Trophoblast cell (in vitro differentiated cells and primary cell): ENCODE data around the gene CNIH3.

Source experiments
- DNase-seq, 2 donors: peaks; one replicate each; pipeline ENCODE4 v3.0.0-alpha.2; 2016
- H2AFZ ChIP-seq: 2 replicates; pipeline ENCODE4 v1.6.1; 2013; ENCODE audit warnings: low read length, moderate library complexity, mild to moderate bottlenecking; ENCODE audit not compliant: insufficient read depth, poor library complexity
- H2AK5ac ChIP-seq: 2 replicates; pipeline ENCODE4 v1.6.1; 2013; ENCODE audit warnings: mild to moderate bottlenecking, low read length
- H2BK120ac ChIP-seq: 2 replicates; pipeline ENCODE4 v1.6.1; 2013; ENCODE audit warnings: low read length, mild to moderate bottlenecking, moderate library complexity; ENCODE audit not compliant: insufficient read depth, poor library complexity
- H2BK12ac ChIP-seq: 2 replicates; pipeline ENCODE4 v1.6.1; 2013; ENCODE audit warnings: mild to moderate bottlenecking, low read length, moderate library complexity
- H2BK5ac ChIP-seq: 2 replicates; pipeline ENCODE4 v1.6.1; 2013; ENCODE audit warnings: low read length, low read depth, moderate library complexity, mild to moderate bottlenecking; ENCODE audit not compliant: poor library complexity
- H3K14ac ChIP-seq: 2 replicates; pipeline ENCODE4 v1.6.1; 2013; ENCODE audit warnings: mild to moderate bottlenecking, low read length
- H3K18ac ChIP-seq: 2 replicates; pipeline ENCODE4 v1.6.1; 2013; ENCODE audit warnings: mild to moderate bottlenecking, low read length
- H3K23ac ChIP-seq: 2 replicates; pipeline ENCODE4 v1.6.1; 2013; ENCODE audit warnings: low read length
- H3K27ac ChIP-seq: 2 replicates; pipeline ENCODE4 v1.5.1; 2013; ENCODE audit warnings: low read depth, mild to moderate bottlenecking, inconsistent platforms, low read length, moderate library complexity
- H3K27me3 ChIP-seq: 2 replicates; pipeline ENCODE4 v1.6.1; 2013; ENCODE audit warnings: inconsistent platforms, mild to moderate bottlenecking, low read length, moderate library complexity; ENCODE audit not compliant: insufficient read depth
- H3K36me3 ChIP-seq, 2 experiments: 1 replicate in 1 of 2; 2 replicates in 1 of 2; pipeline ENCODE4 v1.6.1; 2013; ENCODE audit warnings: low read length in 2 of 2, mild to moderate bottlenecking in 2 of 2, moderate library complexity in 1 of 2; ENCODE audit not compliant: insufficient read depth in 2 of 2, control insufficient read depth in 1 of 2
- H3K4ac ChIP-seq: 2 replicates; pipeline ENCODE4 v1.6.1; 2013; ENCODE audit warnings: low read depth, mild to moderate bottlenecking, low read length, moderate library complexity
- H3K4me1 ChIP-seq, 2 experiments: 1 replicate in 1 of 2; 2 replicates in 1 of 2; pipeline ENCODE4 v1.6.1; 2013; ENCODE audit warnings: low read length in 2 of 2, mild to moderate bottlenecking in 2 of 2, moderate library complexity in 1 of 2; ENCODE audit not compliant: insufficient read depth in 2 of 2, control insufficient read depth in 1 of 2
- H3K4me2 ChIP-seq: 2 replicates; pipeline ENCODE4 v1.6.1; 2013; ENCODE audit warnings: inconsistent platforms, mild to moderate bottlenecking, low read length, moderate library complexity
- H3K4me3 ChIP-seq: 2 replicates; pipeline ENCODE4 v1.5.1; 2013; ENCODE audit warnings: mild to moderate bottlenecking, low read depth, low read length, inconsistent platforms
- H3K79me1 ChIP-seq: one replicate; pipeline ENCODE4 v1.6.1; 2013; ENCODE audit warnings: low read length
- H3K79me2 ChIP-seq: 2 replicates; pipeline ENCODE4 v1.6.1; 2013; ENCODE audit warnings: low read length, mild to moderate bottlenecking; ENCODE audit not compliant: control insufficient read depth, insufficient read depth, poor library complexity
- H3K9ac ChIP-seq: 2 replicates; pipeline ENCODE4 v1.6.1; 2013; ENCODE audit warnings: mild to moderate bottlenecking, low read length
- H3K9me3 ChIP-seq: 2 replicates; pipeline ENCODE4 v1.6.1; 2013; ENCODE audit warnings: low read depth, mild to moderate bottlenecking, control low read depth, inconsistent platforms, low read length; ENCODE audit not compliant: insufficient read depth
- H4K12ac ChIP-seq: 2 replicates; pipeline ENCODE4 v1.6.1; 2013; ENCODE audit warnings: low read depth, mild to moderate bottlenecking, low read length, moderate library complexity
- H4K8ac ChIP-seq: 2 replicates; pipeline ENCODE4 v1.6.1; 2013; ENCODE audit warnings: low read depth, mild to moderate bottlenecking, low read length, moderate library complexity
- H4K91ac ChIP-seq: one replicate; pipeline ENCODE4 v1.6.1; 2013; ENCODE audit warnings: low read depth, mild to moderate bottlenecking, low read length, moderate library complexity
- WGBS: extraction: QIAGEN DNeasy Blood & Tissue Kit; methylation state at CpG from one replicate; pipeline ENCODE4 v1.1.7; 2013; ENCODE audit warnings: missing lambda C conversion rate; ENCODE audit not compliant: insufficient read length, insufficient coverage; ENCODE audit errors: extremely low coverage; 5-methylcytosine and 5-hydroxymethylcytosine counted together

Gene CNIH3

GRCh38 chr1:224767676-224768075 lies 151.6 kb downstream of the CNIH3 start:
- Histone ChIP-seq H3K27me3 (no peaks in the 10 kb centered on the region), H3K9me3 (peaks cover 1% of the 10 kb centered on the region), H3K4me3 (no peak overlapping the region), H3K4ac (no peak overlapping the region), H3K27ac (no peak overlapping the region), H2AFZ (no peak overlapping the region), H3K79me1 (no peaks in the 10 kb centered on the region), H3K4me1 (peaks cover 0 to 6% of the 10 kb centered on the region in 2 experiments), H2BK12ac (no peak overlapping the region), H3K79me2 (no peaks in the 10 kb centered on the region), H2AK5ac (no peak overlapping the region), H2BK5ac (no peak overlapping the region), H4K91ac (no peak overlapping the region), H3K36me3 (no peaks in the 10 kb centered on the region), H3K4me2 (no peak overlapping the region), H2BK120ac (no peak overlapping the region), H4K8ac (no peak overlapping the region), H3K14ac (no peak overlapping the region), H3K18ac (no peak overlapping the region), H3K9ac (no peak overlapping the region), H4K12ac (no peak overlapping the region), H3K23ac (no peak overlapping the region)
- no peak for DNase-seq
- no CpG with 5 or more reads among the region's 2 CpGs for WGBS

DNA sequence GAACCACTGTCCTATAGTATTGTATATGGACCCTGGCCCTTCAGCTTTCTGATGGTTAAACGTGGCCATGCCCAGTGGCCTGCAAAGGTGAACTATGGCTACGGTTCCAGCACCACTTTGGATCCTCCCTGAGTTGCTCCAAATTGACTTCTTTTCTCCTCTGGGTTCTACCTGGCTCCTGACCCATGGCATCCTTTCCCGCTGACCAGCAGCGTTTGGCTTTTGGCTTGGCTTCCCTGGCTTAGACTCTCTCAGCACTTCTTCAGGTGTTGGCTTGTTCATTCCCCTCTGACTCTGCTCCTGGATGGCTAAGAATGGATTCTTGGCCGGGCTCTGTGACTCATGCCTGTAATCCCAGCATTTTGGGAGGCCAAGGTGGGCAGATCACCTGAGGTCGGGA lies 152.9 kb downstream of the CNIH3 start:
- H3K36me3 ChIP-seq, result no peaks in the 10 kb centered on the region
- no peak overlapping the region for H2BK5ac ChIP-seq
- no peak overlapping the region for H4K91ac ChIP-seq
- H3K4me2 ChIP-seq, result no peak overlapping the region
- H3K4ac ChIP-seq, result no peak overlapping the region
- no peak overlapping the region for H3K23ac ChIP-seq
- H3K27me3 ChIP-seq, result no peaks in the 10 kb centered on the region
- no peak overlapping the region for H3K9ac ChIP-seq
- no peak overlapping the region for H3K4me3 ChIP-seq
- no peak overlapping the region for H2AFZ ChIP-seq
- no peak overlapping the region for H2AK5ac ChIP-seq
- no peak overlapping the region for H3K14ac ChIP-seq
- H2BK12ac ChIP-seq, result peak overlapping the region; percentile 17
- WGBS, result no CpG with 5 or more reads among the region's 6 CpGs
- peaks cover 0 to 6% of the 10 kb centered on the region in 2 experiments for H3K4me1 ChIP-seq
- no peak overlapping the region for H4K8ac ChIP-seq
- H2BK120ac ChIP-seq, result no peak overlapping the region
- H3K27ac ChIP-seq, result no peak overlapping the region
- H3K18ac ChIP-seq, result no peak overlapping the region
- H3K79me2 ChIP-seq, result no peaks in the 10 kb centered on the region
- no peaks in the 10 kb centered on the region for H3K79me1 ChIP-seq
- DNase-seq, result no peak
- peaks cover 1% of the 10 kb centered on the region for H3K9me3 ChIP-seq
- H4K12ac ChIP-seq, result no peak overlapping the region

GRCh38 chr1:224769452-224770335 lies 153.6 kb downstream of the CNIH3 start:
- H2BK12ac ChIP-seq, result no peak overlapping the region
- no peak overlapping the region for H4K8ac ChIP-seq
- H3K9me3 ChIP-seq, result peaks cover 1% of the 10 kb centered on the region
- H2BK120ac ChIP-seq, result no peak overlapping the region
- H3K79me1 ChIP-seq, result no peaks in the 10 kb centered on the region
- no peak overlapping the region for H3K4me2 ChIP-seq
- H3K27ac ChIP-seq, result no peak overlapping the region
- WGBS, result no CpG with 5 or more reads among the region's 7 CpGs
- no peak overlapping the region for H3K4ac ChIP-seq
- H3K9ac ChIP-seq, result no peak overlapping the region
- H3K4me3 ChIP-seq, result no peak overlapping the region
- H3K79me2 ChIP-seq, result no peaks in the 10 kb centered on the region
- no peak overlapping the region for H2AFZ ChIP-seq
- no peaks in the 10 kb centered on the region for H3K27me3 ChIP-seq
- DNase-seq, result peak in 1 of 2 donors; percentile 2
- no peak overlapping the region for H4K91ac ChIP-seq
- H3K14ac ChIP-seq, result no peak overlapping the region
- H3K36me3 ChIP-seq, result no peaks in the 10 kb centered on the region
- H3K4me1 ChIP-seq, result peaks cover 0 to 6% of the 10 kb centered on the region in 2 experiments
- no peak overlapping the region for H3K18ac ChIP-seq
- H2BK5ac ChIP-seq, result no peak overlapping the region
- H3K23ac ChIP-seq, result no peak overlapping the region
- no peak overlapping the region for H4K12ac ChIP-seq
- H2AK5ac ChIP-seq, result no peak overlapping the region

GRCh38 chr1:224770336-224770693 lies 154.2 kb downstream of the CNIH3 start:
- Histone ChIP-seq H4K91ac (no peak overlapping the region), H2BK120ac (no peak overlapping the region), H4K8ac (no peak overlapping the region), H2AK5ac (no peak overlapping the region), H3K14ac (no peak overlapping the region), H3K36me3 (no peaks in the 10 kb centered on the region), H3K27me3 (no peaks in the 10 kb centered on the region), H3K9me3 (peaks cover 1% of the 10 kb centered on the region), H3K18ac (no peak overlapping the region), H3K4me2 (no peak overlapping the region), H2BK12ac (no peak overlapping the region), H3K27ac (no peak overlapping the region), H2BK5ac (no peak overlapping the region), H3K79me1 (no peaks in the 10 kb centered on the region), H4K12ac (no peak overlapping the region), H3K4ac (no peak overlapping the region), H3K9ac (no peak overlapping the region), H2AFZ (no peak overlapping the region), H3K4me3 (no peak overlapping the region), H3K79me2 (no peaks in the 10 kb centered on the region), H3K4me1 (peaks cover 0 to 6% of the 10 kb centered on the region in 2 experiments), H3K23ac (no peak overlapping the region)
- DNase-seq, result peak in 1 of 2 donors; percentile 41
- WGBS, result no CpG with 5 or more reads among the region's 5 CpGs
